Measurements from ENCODE around the gene MRPL28.
"Not testable (repeated sequence)": the region's sequence is repeated elsewhere in the genome, so short reads cannot be mapped to it uniquely, and the experiment has no call there.

The MRPL28 gene

GRCh38 chr16:366476-366875 is 3.9 kb downstream of the MRPL28 start:
- H3K4me1 ChIP-seq: peaks cover 9% of the 10 kb centered on the region
- H3K36me3 ChIP-seq (ENCODE audit: control insufficient read depth, insufficient read depth, low read length): no peaks in the 10 kb centered on the region
- no peak overlapping the region for H3K9ac ChIP-seq
- no peak overlapping the region for H3K27ac ChIP-seq
- H3K9me3 ChIP-seq (ENCODE audit: control insufficient read depth, low read length): no peaks in the 10 kb centered on the region
- H3K27me3 ChIP-seq (ENCODE audit: control insufficient read depth, insufficient read depth, low read length): no peaks in the 10 kb centered on the region
- H3K4me2 ChIP-seq (ENCODE audit: low read length): no peak overlapping the region
- no peaks in the 10 kb centered on the region for H3K79me2 ChIP-seq
- TF ChIP-seq CTCF (IDR thresholded peaks at IDR 0.05): no peak
- no peak overlapping the region for H2AFZ ChIP-seq
- no peak overlapping the region for H3K4me3 ChIP-seq (ENCODE audit: low read depth, low read length)

- no peak for TF ChIP-seq CTCF (IDR thresholded peaks at IDR 0.05)
- Histone ChIP-seq H3K27ac (no peak overlapping the region), H3K4me3 (ENCODE audit: low read depth, low read length) (no peak overlapping the region), H3K36me3 (ENCODE audit: control insufficient read depth, insufficient read depth, low read length) (no peaks in the 10 kb centered on the region), H3K4me2 (ENCODE audit: low read length) (no peak overlapping the region), H3K9ac (no peak overlapping the region), H3K9me3 (ENCODE audit: control insufficient read depth, low read length) (no peaks in the 10 kb centered on the region), H3K79me2 (no peaks in the 10 kb centered on the region), H2AFZ (no peak overlapping the region), H3K27me3 (ENCODE audit: control insufficient read depth, insufficient read depth, low read length) (no peaks in the 10 kb centered on the region), H3K4me1 (peaks cover 4% of the 10 kb centered on the region)
These were observed 5.5 kb downstream of the MRPL28 start for GRCh38 chr16:364595-365491.

GRCh38 chr16:363766-364490 is 6.4 kb downstream of the MRPL28 start:
- Histone ChIP-seq H3K79me2 (no peaks in the 10 kb centered on the region), H2AFZ (no peak overlapping the region), H3K4me1 (no peaks in the 10 kb centered on the region), H3K4me2 (ENCODE audit: low read length) (no peak overlapping the region), H3K27me3 (ENCODE audit: control insufficient read depth, insufficient read depth, low read length) (no peaks in the 10 kb centered on the region), H3K4me3 (ENCODE audit: low read depth, low read length) (no peak overlapping the region), H3K36me3 (ENCODE audit: control insufficient read depth, insufficient read depth, low read length) (no peaks in the 10 kb centered on the region), H3K9ac (no peak overlapping the region), H3K9me3 (ENCODE audit: control insufficient read depth, low read length) (no peaks in the 10 kb centered on the region), H3K27ac (no peak overlapping the region)
- no peak for TF ChIP-seq CTCF (IDR thresholded peaks at IDR 0.05)

GRCh38 chr16:363110-363765 is 7.1 kb downstream of the MRPL28 start:
- Histone ChIP-seq H3K4me1 (no peaks in the 10 kb centered on the region), H3K9ac (no peak overlapping the region), H3K4me2 (ENCODE audit: low read length) (no peak overlapping the region), H3K4me3 (ENCODE audit: low read depth, low read length) (no peak overlapping the region), H2AFZ (no peak overlapping the region), H3K36me3 (ENCODE audit: control insufficient read depth, insufficient read depth, low read length) (no peaks in the 10 kb centered on the region), H3K27me3 (ENCODE audit: control insufficient read depth, insufficient read depth, low read length) (no peaks in the 10 kb centered on the region), H3K79me2 (no peaks in the 10 kb centered on the region), H3K9me3 (ENCODE audit: control insufficient read depth, low read length) (no peaks in the 10 kb centered on the region), H3K27ac (no peak overlapping the region)
- no peak for TF ChIP-seq CTCF (IDR thresholded peaks at IDR 0.05)

- not testable (repeated sequence) for H3K79me2 ChIP-seq; H2AFZ ChIP-seq; H3K27ac ChIP-seq; H3K27me3 ChIP-seq (ENCODE audit: control insufficient read depth, insufficient read depth, low read length); H3K9me3 ChIP-seq (ENCODE audit: control insufficient read depth, low read length); H3K4me2 ChIP-seq (ENCODE audit: low read length); H3K9ac ChIP-seq; H3K36me3 ChIP-seq (ENCODE audit: control insufficient read depth, insufficient read depth, low read length); H3K4me3 ChIP-seq (ENCODE audit: low read depth, low read length); H3K4me1 ChIP-seq
These were observed 7.7 kb downstream of the MRPL28 start for GRCh38 chr16:362702-362999.
